GM21381 (cell line): ENCODE results near the gene C1orf174.

Experiments used
- ATAC-seq: cut with Tn5 transposase; IDR thresholded peaks from one replicate; pipeline ENCODE4 v1.9.1; 2021; ENCODE audit warnings: mild to moderate bottlenecking, moderate library complexity; ENCODE audit not compliant: unreplicated experiment

C1orf174 gene

DNA sequence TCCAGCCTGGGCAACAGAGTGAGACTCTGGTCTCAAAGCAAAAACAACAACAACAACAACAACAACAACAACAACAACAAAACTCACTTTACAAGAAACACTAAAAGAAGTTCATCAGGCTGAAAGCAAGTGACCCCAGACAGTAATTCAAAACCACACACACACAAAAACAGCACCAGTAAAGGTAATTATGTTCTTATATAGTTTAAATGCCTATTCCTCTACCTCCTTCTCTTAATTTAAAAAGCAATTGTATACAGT lies 1.7 kb downstream of the C1orf174 start:
- ATAC-seq: no peak

DNA sequence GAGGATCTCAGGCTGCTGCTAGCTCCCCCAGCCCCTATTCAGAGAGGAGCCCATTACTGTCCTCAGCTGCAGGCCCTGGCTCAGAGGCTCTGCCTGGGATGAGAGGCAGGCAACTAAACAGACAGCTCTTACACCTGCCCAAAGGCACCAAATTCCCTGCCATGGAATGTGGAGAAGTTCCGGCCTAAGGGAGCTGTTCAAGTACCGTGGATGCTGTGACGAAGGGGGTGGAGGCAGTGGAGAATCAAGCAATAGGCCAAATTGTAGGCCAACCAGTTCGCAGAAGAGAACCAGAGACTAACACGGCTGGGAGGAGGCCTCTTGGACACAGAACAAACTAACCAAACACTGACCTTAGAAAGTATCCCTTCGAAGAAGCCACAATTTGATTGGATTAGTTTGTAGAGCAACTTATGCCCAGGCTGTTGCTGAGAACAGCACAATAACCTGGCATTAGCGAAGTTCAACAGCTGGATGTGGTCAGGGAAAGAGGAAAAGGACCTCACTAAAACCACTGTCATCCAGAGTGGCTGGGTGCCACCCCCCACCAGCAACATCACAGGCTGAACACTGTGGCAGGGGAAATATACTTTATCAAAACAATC lies 3.6 kb downstream of the C1orf174 start:
- ATAC-seq: no peak

DNA sequence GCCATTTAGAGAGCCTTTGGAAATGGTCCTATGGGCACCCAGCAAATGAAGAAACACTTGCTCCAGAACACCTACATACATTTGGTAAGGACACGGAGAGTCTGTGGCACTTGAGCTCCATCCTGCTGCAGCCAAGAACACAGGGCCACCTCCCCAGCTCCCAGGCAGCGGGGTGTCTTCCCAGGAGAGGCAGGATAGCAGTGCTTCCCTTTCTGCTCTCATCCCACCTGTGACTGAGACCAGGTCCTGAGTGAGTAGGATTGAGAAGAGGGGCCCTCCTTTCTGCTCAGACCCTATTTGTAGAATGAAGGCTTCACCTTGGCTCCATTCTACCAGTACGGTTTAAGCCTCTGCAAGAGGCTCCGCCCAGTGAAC lies 4.1 kb downstream of the C1orf174 start:
- no peak for ATAC-seq

DNA sequence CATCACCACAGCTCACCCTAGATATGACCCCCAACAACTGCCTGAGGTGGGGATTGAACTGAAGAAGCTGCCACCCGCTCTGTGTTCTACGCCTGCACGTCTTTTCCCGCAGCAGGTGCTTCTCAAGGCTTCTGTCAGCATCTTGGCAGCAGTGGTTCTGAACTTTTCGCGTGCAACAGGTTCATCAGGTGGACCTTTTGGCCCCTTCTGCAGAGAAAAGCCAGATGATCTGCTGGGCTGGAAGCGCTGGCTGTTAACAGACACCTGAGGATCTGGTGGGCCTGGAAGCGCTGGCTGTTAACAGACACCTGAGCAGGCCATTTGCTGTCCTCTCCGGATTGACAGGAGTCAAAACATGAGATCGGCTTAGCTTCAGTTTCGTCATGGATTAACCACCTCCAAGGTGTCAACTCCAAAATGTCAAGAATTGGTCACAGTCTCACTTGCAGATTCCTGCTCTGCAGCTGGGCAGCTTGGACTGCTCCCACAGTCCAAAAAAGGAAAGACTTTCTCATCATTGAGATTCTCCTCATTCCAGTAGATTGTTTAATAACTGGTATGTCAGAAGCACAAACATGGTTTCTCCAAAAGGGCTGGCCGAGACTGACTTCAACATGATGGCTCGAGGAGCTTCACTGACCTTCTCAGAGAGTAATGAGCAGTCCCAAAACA lies 4.7 kb downstream of the C1orf174 start:
- ATAC-seq: no peak

DNA sequence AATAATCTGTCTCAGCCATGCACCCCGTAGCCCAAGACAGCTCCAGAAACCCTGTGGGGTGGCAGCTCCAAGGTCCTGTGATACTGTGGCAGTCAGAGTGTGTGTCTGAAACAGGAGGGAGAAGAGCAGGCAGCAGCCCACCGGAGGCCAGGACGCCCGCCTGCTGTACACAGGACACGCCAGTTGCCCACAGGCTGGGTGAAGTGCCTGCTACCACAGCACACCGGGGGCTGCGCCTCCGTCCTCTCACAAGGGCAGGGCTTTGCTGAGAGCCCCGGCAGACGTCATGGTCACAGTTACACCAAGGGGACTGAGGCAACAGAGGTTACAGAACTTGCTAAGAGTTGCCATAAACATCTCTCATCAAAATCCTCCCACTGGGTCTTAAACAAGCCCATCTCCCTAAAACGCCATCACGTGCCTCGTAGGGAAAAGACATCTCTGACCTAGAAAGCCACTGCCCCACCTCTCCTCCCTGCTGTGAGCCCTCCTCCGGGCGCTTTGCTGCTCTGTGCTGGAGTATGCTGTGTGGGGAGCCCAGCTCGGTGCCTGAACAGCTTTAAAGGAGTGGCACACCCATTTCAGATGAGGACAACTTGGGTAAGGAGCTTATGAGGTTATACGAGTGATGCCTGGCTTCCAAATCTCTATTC lies 5.3 kb downstream of the C1orf174 start:
- no peak for ATAC-seq

DNA sequence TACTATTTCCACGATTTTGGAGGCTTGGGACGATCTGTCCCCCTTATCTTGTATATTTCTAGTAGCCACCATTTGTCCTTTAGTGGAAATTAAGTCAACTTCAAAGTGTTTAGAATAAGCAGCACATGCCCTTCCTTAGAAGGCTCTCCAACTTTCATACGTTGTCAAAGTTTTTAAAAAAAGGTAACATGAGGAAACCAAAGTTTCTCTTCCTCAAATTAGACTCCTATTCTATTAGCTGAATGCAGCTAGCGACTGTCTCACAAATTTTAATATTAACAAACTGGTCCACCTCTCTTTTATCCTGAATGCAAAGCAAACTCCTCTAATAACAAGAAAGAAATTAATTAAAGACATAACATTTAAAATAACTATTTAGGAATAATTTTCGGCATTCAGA lies 6.9 kb downstream of the C1orf174 start:
- ATAC-seq: no peak

DNA sequence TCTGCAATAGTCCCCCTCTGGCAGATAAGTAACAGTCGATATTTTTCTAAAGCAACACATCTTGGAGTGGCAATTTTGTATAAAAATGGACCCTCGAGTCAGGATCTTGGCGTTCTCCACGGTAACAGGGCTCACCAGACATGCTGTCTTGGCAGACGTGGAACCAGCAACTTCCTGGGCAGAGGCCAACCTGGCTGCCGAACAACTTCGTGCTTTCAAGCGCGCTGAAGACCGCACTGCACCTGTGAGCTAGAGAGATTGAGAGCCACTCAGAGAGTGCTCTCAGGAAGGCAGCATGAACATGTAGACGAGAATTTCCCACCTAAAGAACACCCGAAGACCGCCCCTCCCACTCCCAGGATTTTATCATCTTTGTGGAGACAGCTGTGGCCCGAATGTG lies 7.3 kb downstream of the C1orf174 start:
- ATAC-seq: no peak

DNA sequence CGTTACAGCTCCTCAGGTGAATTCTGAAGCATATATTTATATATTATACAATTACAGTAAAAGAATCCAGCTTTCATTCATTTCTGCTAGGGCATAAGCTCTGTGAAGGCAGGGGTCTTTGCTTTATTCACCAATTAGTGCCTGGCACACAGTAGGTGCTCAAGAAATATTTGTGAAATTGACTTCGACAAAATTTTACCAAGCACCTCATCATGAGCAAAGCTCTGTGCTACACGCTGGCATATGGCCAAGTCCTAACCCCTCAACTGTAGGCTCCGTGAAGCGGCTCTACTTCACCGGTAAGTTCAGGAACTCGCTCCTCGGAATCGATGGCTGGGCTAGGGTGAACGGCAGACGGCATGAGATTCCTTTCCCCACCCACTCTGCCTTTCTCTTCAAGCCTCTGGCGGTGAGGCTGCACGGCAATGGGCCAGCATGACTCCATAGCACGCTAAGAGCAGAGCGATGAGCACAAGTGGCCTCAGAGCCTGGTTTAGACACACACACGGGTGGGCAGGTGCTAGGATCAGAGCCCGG lies 8.7 kb downstream of the C1orf174 start:
- ATAC-seq: no peak

DNA sequence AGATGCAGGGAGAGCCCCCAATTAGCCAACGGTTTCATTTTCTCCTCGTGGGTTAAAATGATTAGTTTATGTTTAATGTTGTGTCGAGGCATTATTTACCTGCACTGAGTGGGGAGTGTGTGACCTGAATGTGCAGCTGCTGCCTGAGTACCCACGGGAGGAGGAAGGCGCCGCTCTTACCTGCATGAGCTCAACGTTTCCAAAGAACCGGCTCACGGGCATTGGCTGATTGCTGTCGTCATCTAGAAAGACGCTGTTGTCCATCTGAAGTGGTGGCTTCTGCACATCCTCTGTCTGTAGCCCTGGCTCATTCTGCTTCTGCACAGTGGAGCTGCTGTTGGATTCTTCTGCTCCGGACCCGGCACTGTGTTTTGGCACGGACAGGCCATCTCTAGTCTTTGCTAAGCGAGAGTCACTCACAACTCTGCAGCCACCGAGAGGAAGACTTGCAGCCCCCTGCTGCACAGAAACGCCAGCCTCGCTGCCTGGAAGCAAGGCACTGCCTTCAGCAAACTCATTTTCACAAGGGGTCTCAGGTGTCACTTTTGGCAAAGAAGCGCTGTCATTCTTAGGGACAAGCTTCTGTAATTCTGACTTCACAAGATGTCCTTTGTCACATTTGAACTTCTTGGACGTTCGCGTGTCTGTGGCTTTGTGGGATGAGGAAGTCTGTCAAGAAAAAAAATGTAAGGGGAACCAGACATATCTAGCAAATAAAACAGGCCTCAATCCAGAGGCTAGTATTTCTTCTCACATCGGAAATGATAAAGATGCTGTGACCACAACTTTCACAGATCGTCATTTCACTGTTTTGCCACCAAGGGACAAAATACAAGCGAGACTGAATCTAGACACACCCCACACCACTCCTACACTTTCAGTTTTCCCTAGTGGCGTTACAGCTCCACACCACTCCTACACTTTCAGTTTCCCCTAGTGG lies 9.4 kb downstream of the C1orf174 start:
- peak; percentile 61 for ATAC-seq

DNA sequence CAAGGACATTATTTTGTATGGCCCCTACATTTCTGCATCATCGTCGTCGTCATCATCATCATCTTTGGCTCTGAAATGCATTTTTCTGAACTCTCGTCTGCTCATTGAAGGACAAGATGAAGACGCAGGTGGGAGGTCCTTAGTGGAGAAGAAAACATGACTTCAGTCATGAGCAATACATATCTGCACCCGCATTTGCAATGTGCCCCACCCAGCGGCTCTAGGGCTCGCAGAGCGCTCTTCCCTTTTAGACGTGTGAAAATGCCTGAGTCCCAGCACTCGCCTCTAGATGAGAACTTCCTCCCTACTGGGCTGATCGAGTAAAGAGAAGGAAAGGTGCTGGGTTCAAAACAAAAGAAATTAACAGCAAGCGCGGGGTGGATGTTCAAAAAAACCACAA lies 10.1 kb downstream of the C1orf174 start:
- no peak for ATAC-seq

DNA sequence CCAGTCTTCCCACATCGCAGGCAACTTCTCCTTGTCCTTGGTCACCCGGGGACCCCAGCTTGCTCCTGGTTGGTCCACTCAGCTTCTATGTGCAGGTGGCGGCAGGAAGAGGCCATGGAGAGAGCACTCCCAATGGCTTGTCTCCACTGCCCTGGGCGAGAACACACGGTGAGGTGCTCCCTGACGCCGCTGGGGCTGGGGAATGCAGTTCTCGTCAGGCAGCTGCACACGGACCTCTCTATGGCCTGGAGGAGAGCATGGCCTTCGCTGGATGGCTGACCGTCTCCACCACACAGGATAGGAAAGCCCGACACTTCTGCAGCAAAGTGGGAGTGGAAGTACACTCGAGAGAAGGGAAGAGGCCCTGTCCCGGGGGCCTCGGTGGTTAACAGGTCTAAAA lies 11.8 kb downstream of the C1orf174 start:
- ATAC-seq: no peak

DNA sequence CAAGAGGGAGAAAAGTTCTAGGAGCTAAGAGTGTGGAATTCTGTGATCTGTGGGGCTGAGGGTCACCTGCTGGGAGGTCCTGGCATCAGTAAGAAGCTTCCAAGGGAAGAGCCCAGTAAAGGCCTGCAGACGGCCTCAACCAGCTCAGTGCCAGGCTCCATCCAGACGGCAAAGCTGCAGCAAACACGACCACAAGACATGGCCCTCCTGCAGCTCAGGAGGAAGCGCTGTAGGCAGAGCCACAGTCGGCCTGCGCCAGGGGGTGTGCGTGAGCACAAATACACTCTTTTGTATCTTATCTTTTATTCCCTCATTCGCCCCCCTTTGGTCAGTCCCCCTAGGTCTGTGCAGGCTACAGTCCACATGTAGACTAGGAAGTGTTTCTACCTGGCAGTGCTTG lies 13.4 kb downstream of the C1orf174 start:
- no peak for ATAC-seq

DNA sequence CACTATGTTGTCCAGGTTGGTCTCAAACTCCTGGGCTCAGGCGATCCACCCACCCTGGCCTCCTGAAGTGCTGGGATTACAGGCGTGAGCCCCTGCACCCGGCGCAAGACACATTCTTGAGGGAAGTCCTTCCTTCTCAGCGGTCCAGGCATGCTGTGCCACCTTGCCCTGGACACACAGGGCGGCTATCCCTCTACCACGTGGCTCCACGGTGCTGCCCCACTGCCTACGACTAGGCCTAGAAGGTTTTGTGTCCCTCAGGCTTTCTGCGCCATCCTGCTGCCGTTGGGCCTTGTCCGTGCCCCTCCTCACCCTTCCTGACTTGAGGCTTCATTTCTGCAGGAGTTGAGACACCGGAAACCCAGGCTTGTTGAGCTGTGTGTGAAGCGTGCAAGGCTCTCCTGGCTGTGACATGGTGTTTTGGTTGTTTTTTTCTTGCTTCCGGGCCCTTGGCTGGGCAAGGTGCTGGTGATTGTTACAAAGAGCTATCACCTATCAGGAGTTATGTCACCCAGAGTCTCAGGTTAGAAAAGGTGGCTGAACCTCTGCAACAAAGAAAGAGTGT lies 13.9 kb downstream of the C1orf174 start:
- ATAC-seq: no peak

DNA sequence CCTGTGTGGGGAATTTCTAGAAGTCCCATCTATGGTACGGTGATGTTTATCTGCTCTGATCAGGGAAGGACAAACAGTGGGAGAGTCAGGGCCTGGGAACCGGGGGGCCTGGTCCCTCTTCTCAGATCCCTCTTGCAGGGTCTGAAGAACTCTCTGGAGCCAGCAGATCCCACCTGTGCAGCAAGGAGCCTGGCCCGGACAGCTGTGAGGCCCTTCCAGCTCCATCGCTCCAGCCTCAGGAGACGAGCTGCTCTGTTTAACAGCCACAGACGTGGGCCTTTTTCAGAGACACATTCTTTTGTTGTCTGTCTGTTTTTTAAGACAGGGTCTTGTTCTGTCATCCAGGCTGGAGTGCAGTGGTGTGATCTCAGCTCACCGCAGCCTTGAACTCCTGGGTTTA lies 14.5 kb downstream of the C1orf174 start:
- ATAC-seq: no peak

DNA sequence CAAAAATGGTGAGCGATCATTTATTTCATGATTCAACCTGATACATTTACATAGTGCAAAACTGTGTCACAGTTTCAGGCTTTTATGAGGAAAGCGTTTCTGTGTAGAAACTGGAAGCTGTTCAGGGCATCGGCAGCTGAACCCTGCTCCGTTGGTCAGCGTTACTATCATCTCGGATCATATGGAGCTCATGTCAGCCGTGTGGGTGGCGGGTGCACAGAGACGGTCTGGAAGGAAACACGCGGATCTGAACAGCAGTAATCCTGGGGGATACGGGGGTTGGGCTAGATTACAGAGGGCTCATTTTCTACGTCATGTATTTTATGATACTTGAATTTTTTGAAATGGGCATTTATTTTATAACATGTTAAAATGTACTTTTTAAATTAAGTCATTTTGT lies 15.1 kb downstream of the C1orf174 start:
- no peak for ATAC-seq

DNA sequence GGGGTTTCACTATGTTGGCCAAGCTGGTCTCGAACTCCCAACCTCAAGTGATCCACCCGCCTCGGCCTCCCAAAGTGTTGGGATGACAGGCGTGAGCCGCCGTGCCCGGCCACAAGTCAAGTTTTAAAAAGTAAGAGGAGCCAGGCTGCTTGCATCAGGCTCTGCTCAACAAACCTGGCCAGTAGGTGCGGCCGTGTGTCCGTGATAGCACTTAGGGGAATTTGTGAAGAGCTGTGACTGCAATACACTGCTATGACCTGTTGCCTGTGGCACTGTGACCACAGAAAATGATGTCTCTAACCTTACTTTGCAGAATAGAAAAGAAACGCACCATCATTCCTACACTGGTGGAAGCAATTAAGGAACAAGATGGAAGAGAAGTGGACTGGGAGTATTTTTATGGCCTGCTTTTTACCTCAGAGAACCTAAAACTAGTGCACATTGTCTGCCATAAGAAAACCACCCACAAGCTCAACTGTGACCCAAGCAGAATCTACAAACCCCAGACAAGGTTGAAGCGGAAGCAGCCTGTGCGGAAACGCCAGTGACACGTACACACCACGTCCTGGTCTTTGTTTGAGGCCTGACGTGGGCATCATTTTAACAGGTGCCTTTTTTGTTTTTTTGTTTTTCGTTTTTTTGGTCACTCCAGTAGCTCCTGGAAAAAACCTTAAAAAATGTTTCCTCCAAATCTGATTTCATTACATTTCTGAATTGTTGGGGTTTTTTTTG lies 16.7 kb downstream of the C1orf174 start:
- no peak for ATAC-seq

DNA sequence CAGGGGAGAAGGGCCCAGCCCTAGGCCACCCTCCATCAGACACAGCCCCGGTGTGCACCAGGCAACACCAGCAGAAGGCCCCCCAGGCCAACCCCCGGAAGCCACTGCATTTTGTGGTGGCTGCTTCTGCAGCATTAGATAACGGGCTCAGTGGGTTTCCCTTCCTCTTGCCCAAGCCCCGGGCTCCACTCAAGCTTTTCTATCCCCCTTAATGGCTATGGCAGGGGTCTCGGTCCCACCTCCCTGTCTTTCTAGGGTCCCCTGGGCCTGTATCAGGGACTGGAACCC lies 18.9 kb downstream of the C1orf174 start:
- no peak for ATAC-seq

DNA sequence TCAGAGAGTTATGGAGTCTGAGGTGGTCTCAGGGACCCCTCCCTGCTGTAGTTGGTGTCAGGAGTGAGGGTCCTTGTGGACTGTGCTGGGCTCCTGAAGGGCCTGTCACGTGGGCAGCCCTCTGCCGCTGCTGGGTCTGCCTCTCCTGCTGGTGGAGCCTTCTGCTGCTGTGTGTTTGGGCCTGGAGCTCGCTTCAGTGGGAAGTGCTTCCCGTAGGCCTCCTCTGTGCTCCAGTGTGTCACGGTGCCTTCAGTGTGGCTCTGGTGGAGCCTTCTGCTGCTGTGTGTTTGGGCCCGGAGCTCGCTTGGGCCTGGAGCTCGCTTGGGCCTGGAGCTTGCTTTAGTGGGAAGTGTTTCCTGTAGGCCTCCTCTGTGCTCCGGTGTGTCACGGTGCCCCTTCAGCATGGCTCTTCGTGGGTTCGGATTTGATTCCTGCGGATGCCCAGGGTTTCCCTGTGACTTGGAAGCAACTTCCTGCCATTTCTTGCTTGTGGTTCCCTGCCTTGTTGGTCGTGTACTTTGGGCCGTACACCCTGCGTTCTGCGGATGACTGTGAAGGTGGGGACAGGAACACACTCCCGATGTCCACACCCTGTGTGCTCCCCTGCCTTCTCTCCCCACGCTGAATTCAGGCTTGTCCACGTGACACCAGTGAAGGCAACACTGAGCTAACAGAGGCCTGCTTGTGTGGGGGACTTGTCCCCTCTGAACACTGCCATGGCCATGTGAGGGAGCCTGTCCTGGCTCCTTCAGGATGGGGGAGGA lies 19.5 kb downstream of the C1orf174 start:
- no peak for ATAC-seq

DNA sequence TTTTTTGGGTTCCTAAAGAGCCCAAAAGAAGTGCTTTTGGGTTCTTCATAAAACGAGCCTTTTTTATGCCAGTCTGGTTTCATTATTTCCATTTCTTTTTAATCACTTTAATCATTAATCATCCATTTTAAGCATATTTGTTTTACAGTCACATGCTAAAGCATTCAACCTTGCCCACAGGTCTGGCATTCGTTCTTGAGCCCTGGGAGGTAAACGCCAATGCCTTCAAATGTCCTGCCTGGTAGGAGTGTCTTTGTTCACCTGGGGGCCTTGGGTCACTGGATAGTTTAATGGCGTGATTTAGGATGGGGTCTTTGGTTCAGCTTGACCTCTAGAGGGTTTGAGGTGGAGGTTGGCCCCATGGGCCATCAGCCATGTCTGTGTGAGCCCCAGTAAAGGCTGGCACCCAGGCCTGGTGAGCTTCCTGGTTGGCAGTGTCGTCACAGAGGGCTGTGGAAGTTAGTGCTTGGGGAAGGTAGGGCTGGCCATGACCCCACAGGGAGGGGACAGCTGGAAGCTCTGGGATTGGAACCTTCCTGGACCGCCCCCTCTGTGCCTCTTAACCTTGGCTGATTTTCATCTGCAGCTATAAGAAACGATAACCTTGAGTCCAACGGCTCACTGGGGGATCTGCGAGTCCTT lies 20.2 kb downstream of the C1orf174 start:
- no peak for ATAC-seq

DNA sequence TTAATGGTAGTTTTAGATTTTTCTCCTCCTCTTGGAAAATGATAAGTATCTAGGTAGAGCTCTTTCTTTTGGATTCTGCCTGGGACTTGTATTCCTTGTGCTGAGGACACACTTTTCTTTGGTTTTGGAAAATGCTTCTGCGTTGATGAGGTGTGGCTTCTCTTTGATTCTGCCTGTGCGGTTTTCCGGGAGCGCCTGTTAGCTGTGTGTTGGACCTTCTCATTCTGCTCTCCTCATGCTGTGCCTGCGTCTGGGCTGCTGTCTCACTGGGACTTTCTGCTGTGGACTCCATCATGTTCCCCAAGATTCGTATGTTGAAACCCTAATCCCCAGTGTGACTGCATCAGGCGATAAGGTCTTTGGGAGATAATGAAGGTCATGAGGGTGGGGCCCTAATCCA lies 21.0 kb downstream of the C1orf174 start:
- ATAC-seq: no peak
